BLaER1 treated with 17β-estradiol and CSF1 and Interleukin-3, amounts not matched to agents 10 nM and 100 nM (cell line): ENCODE data around the gene STK17B.

Experiments used
- H3K27ac ChIP-seq, 11 experiments: shearing (Covaris generic); formaldehyde crosslinking; 2 replicates each; pipeline ENCODE4 v1.8.1; 2022
- H3K27me3 ChIP-seq, 11 experiments: shearing (Covaris generic); formaldehyde crosslinking; 2 replicates each; pipeline ENCODE4 v1.8.1; 2022
- H3K36me3 ChIP-seq, 11 experiments: shearing (Covaris generic); formaldehyde crosslinking; 2 replicates each; pipeline ENCODE4 v1.8.1; 2022
- H3K4me1 ChIP-seq, 10 experiments: shearing (Covaris generic); formaldehyde crosslinking; 2 replicates each; pipeline ENCODE4 v1.8.1; 2022
- H3K4me2 ChIP-seq, 11 experiments: shearing (Covaris generic); formaldehyde crosslinking; 2 replicates each; pipeline ENCODE4 v1.8.1; 2022
- H3K4me3 ChIP-seq, 10 experiments: shearing (Covaris generic); formaldehyde crosslinking; 2 replicates each; pipeline ENCODE4 v1.8.1; 2022
- H3K9ac ChIP-seq, 11 experiments: shearing (Covaris generic); formaldehyde crosslinking; 2 replicates each; pipeline ENCODE4 v1.8.1; 2022
- H3K9me3 ChIP-seq, 11 experiments: shearing (Covaris generic); formaldehyde crosslinking; replicated peaks in 1 of 11; 2 replicates each; pipeline ENCODE4 v1.8.1; 2022
- H4K20me1 ChIP-seq, 11 experiments: shearing (Covaris generic); formaldehyde crosslinking; 2 replicates each; pipeline ENCODE4 v1.8.1; 2022
- Cebpa-rat ChIP-seq, 11 experiments: shearing (Covaris generic); IDR thresholded peaks; 2 replicates each; pipeline ENCODE4 v1.8.1; 2022

The STK17B gene

DNA sequence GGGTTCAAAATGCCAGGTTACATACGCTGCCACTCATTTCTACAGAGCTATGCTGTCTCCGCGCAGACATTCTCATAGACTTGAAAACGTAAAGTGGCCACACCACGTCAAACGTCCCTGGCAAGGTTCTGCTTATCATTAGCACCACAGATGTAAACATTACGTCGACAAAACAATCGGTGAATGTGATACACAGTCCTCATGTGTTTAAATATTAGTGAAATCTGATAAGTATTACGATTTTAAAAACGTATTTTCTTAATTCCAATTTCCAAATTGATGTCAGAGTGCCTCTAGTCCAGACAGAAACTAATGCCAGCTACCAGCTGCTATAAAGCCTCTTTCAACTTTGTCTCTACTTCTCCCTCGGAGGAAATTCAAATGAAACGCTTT, 1.2 kb downstream of the STK17B start:
- peak overlapping the region; percentile 98 to 100 (median 99) for H3K9ac ChIP-seq
- H3K4me1 ChIP-seq: peaks cover 24 to 57% (median 41%) of the 10 kb centered on the region in 10 experiments
- peak overlapping the region; percentile 93 to 99 (median 97) for H3K4me3 ChIP-seq
- no peaks in the 10 kb centered on the region for H3K27me3 ChIP-seq
- H3K9me3 ChIP-seq: no peaks in the 10 kb centered on the region
- H3K36me3 ChIP-seq: peaks cover 9 to 48% (median 16%) of the 10 kb centered on the region in 11 experiments; a peak in 19 of 22 replicates
- peak overlapping the region in 10 of 11 experiments; percentile 2 to 96 (median 84); a peak in 16 of 22 replicates for H3K4me2 ChIP-seq
- no peak for TF ChIP-seq Cebpa-rat (IDR thresholded peaks at IDR 0.05)
- peak overlapping the region; percentile 96 to 100 (median 99) for H3K27ac ChIP-seq
- H4K20me1 ChIP-seq: peaks cover 44 to 61% (median 61%) of the 10 kb centered on the region in 11 experiments

GRCh38 chr2:196169516-196169915, 1.9 kb downstream of the STK17B start:
- TF ChIP-seq Cebpa-rat (IDR thresholded peaks at IDR 0.05): no peak

DNA sequence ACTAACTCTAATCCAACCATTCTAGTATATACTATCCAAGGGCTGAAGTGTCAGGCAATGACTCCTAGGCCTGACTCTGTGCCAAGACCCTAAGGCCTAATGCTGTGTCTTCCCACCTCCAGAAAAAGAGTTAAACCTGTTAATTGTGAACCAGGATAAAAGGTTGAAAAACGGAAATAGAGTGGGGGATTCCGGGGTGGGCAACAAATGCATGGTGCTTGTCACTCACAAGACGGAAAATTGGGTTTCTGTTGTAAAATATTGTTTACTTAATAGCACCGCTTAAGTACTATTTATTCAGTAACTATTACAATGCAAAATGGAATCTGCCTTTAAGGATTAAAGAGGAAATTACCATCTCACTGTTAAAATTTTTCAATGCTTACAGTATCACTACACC, 3.2 kb downstream of the STK17B start:
- H3K9ac ChIP-seq: peak overlapping the region; percentile 98 to 100 (median 99)
- H3K27me3 ChIP-seq: no peaks in the 10 kb centered on the region
- peak overlapping the region; percentile 96 to 100 (median 99) for H3K27ac ChIP-seq
- TF ChIP-seq Cebpa-rat (IDR thresholded peaks at IDR 0.05): no peak
- peaks cover 56 to 81% (median 73%) of the 10 kb centered on the region in 11 experiments for H4K20me1 ChIP-seq
- H3K4me1 ChIP-seq: peaks cover 38 to 61% (median 58%) of the 10 kb centered on the region in 10 experiments
- peaks cover 28 to 68% (median 36%) of the 10 kb centered on the region in 11 experiments for H3K36me3 ChIP-seq
- peak overlapping the region; percentile 80 to 96 (median 93) for H3K4me2 ChIP-seq
- no peaks in the 10 kb centered on the region; a peak in 1 of 22 replicates for H3K9me3 ChIP-seq
- peak overlapping the region; percentile 93 to 99 (median 97) for H3K4me3 ChIP-seq

More at GRCh38 chr2:196169516-196169915, 1.9 kb downstream of the STK17B start:
- H3K4me2 ChIP-seq: peak overlapping the region in 10 of 11 experiments; percentile 80 to 96 (median 92); a peak in 16 of 22 replicates
- H4K20me1 ChIP-seq: peaks cover 51 to 68% (median 67%) of the 10 kb centered on the region in 11 experiments
- peak overlapping the region; percentile 96 to 100 (median 99) for H3K27ac ChIP-seq
- peak overlapping the region; percentile 98 to 100 (median 99) for H3K9ac ChIP-seq
- H3K4me3 ChIP-seq: peak overlapping the region; percentile 93 to 99 (median 97)
- H3K9me3 ChIP-seq: no peaks in the 10 kb centered on the region; a peak in 1 of 22 replicates
- peaks cover 15 to 55% (median 23%) of the 10 kb centered on the region in 11 experiments; a peak in 21 of 22 replicates for H3K36me3 ChIP-seq
- H3K4me1 ChIP-seq: peaks cover 30 to 58% (median 46%) of the 10 kb centered on the region in 10 experiments
- no peaks in the 10 kb centered on the region for H3K27me3 ChIP-seq

DNA sequence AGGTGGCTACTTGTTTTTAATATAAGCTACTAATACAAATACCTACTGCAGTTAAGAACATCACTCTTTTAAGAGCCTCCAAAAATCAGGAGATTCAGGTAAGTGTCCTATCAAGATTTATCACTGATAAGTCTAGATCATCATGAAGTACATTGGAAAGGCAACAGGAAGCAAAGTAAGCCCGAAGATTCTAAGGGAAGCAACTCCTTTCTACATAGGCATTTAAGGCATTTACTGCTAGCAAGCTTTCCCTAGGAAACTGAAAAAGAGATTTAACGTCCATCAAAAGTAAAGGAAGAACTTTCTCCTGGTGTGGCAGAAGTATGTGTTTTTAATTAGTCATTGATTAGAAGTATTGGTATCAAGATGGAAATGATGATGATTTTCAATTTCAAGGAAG, 3.7 kb downstream of the STK17B start:
- Histone ChIP-seq H3K4me2 (peak overlapping the region; percentile 80 to 96 (median 93)), H3K36me3 (peaks cover 34 to 73% (median 41%) of the 10 kb centered on the region in 11 experiments), H3K4me1 (peaks cover 38 to 63% (median 58%) of the 10 kb centered on the region in 10 experiments), H3K9ac (peak overlapping the region; percentile 98 to 100 (median 99)), H3K27ac (peak overlapping the region; percentile 96 to 100 (median 99)), H3K4me3 (peak overlapping the region; percentile 93 to 99 (median 97)), H4K20me1 (peaks cover 56 to 87% (median 74%) of the 10 kb centered on the region in 11 experiments), H3K27me3 (no peaks in the 10 kb centered on the region), H3K9me3 (peaks cover 0 to 4% (median 0%) of the 10 kb centered on the region in 11 experiments; a peak in 4 of 22 replicates)
- TF ChIP-seq Cebpa-rat (IDR thresholded peaks at IDR 0.05): no peak

GRCh38 chr2:196166876-196167275, 4.5 kb downstream of the STK17B start:
- H3K27me3 ChIP-seq: no peaks in the 10 kb centered on the region
- peak overlapping the region; percentile 93 to 99 (median 97) for H3K4me3 ChIP-seq
- H3K27ac ChIP-seq: peak overlapping the region; percentile 96 to 100 (median 99)
- H3K4me2 ChIP-seq: peak overlapping the region; percentile 80 to 96 (median 93)
- no peak for TF ChIP-seq Cebpa-rat (IDR thresholded peaks at IDR 0.05)
- peaks cover 35 to 63% (median 57%) of the 10 kb centered on the region in 10 experiments for H3K4me1 ChIP-seq
- peaks cover 41 to 81% (median 49%) of the 10 kb centered on the region in 11 experiments for H3K36me3 ChIP-seq
- peaks cover 0 to 7% (median 0%) of the 10 kb centered on the region in 11 experiments; a peak in 5 of 22 replicates for H3K9me3 ChIP-seq
- H4K20me1 ChIP-seq: peaks cover 56 to 94% (median 74%) of the 10 kb centered on the region in 11 experiments
- peak overlapping the region; percentile 98 to 100 (median 99) for H3K9ac ChIP-seq

- TF ChIP-seq Cebpa-rat (IDR thresholded peaks at IDR 0.05): no peak
- H3K4me2 ChIP-seq: peak overlapping the region; percentile 73 to 96 (median 91)
Observed at GRCh38 chr2:196165016-196165415, 6.4 kb downstream of the STK17B start.

GRCh38 chr2:196163285-196163684, 8.1 kb downstream of the STK17B start:
- TF ChIP-seq Cebpa-rat (IDR thresholded peaks at IDR 0.05): no peak
- peaks cover 35 to 93% (median 43%) of the 10 kb centered on the region in 11 experiments for H4K20me1 ChIP-seq
- H3K36me3 ChIP-seq: peaks cover 47 to 90% (median 68%) of the 10 kb centered on the region in 11 experiments
- H3K9ac ChIP-seq: peak overlapping the region in 4 of 11 experiments; percentile 30 to 68 (median 39); a peak in 6 of 22 replicates
- peaks cover 0 to 7% (median 0%) of the 10 kb centered on the region in 11 experiments; a peak in 5 of 22 replicates for H3K9me3 ChIP-seq
- peak overlapping the region in 10 of 11 experiments; percentile 36 to 96 (median 84); a peak in 17 of 22 replicates for H3K4me2 ChIP-seq
- peaks cover 53 to 90% (median 83%) of the 10 kb centered on the region in 10 experiments for H3K4me1 ChIP-seq
- peak overlapping the region in 10 of 11 experiments; percentile 89 to 98 (median 93); a peak in 19 of 22 replicates for H3K27ac ChIP-seq
- H3K27me3 ChIP-seq: no peaks in the 10 kb centered on the region
- peak overlapping the region in 3 of 10 experiments; percentile 23 to 96 (median 36); a peak in 4 of 20 replicates for H3K4me3 ChIP-seq

More at GRCh38 chr2:196165016-196165415, 6.4 kb downstream of the STK17B start:
- Histone ChIP-seq H3K4me1 (peaks cover 42 to 77% (median 68%) of the 10 kb centered on the region in 10 experiments), H3K27me3 (no peaks in the 10 kb centered on the region), H3K36me3 (peaks cover 47 to 93% (median 58%) of the 10 kb centered on the region in 11 experiments), H3K9ac (peak overlapping the region in 5 of 11 experiments; percentile 40 to 100 (median 100); a peak in 10 of 22 replicates), H4K20me1 (peaks cover 45 to 95% (median 61%) of the 10 kb centered on the region in 11 experiments), H3K9me3 (peaks cover 0 to 7% (median 0%) of the 10 kb centered on the region in 11 experiments; a peak in 5 of 22 replicates), H3K4me3 (peak overlapping the region in 6 of 10 experiments; percentile 93 to 98 (median 95); a peak in 10 of 20 replicates), H3K27ac (peak overlapping the region; percentile 6 to 100 (median 98); a peak in 15 of 22 replicates)

DNA sequence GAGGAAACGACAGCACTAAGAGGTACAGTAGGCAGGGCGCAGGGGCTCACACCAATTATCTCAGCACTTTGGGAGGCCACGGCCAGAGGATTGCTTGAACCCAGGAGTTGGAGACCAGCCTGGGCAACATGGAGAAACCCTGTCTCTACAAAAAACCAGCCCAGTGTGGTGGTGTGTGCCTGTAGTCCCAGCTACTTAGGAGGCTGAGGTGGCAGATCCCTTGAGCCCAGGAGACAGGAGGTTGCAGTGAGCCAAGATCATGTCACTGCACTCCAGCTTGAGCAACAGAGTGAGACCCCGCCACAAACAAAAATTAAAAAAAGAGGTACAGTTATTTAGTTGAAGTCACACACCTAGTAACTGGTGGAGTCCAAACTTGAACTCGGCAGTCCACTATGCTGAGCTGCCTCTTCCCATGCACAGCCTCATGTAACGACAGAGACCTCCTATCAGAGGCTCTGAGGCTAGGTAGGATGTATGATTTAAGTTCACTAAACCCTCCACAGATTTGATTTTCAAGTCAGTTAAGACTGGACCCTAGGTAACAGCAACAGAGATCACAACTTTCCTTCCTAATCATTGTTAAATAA, 8.7 kb downstream of the STK17B start:
- H3K4me1 ChIP-seq: peaks cover 58 to 95% (median 85%) of the 10 kb centered on the region in 10 experiments
- TF ChIP-seq Cebpa-rat (IDR thresholded peaks at IDR 0.05): no peak
- peak overlapping the region; percentile 31 to 98 (median 92); a peak in 21 of 22 replicates for H3K27ac ChIP-seq
- peak overlapping the region in 9 of 11 experiments; percentile 21 to 68 (median 42); a peak in 14 of 22 replicates for H3K9ac ChIP-seq
- peaks cover 0 to 7% (median 0%) of the 10 kb centered on the region in 11 experiments; a peak in 5 of 22 replicates for H3K9me3 ChIP-seq
- H3K4me2 ChIP-seq: peak overlapping the region; percentile 36 to 96 (median 82)
- peaks cover 48 to 91% (median 70%) of the 10 kb centered on the region in 11 experiments for H3K36me3 ChIP-seq
- peaks cover 29 to 93% (median 37%) of the 10 kb centered on the region in 11 experiments for H4K20me1 ChIP-seq
- H3K27me3 ChIP-seq: no peaks in the 10 kb centered on the region
- peak overlapping the region in 9 of 10 experiments; percentile 0 to 45 (median 30); a peak in 12 of 20 replicates for H3K4me3 ChIP-seq
